ENCODE measurements around the gene TM9SF1.

TM9SF1 gene

GRCh38 chr14:24167469-24168114, 27.6 kb downstream of the TM9SF1 start:
- in situ Hi-C loops (cut with MboI; ENCODE audit: low sequenced_read_pairs, unreplicated experiment) = no loop called here
- DNase-seq (ENCODE audit: low spot score) = no peak
- TF ChIP-seq, protein P1, sequence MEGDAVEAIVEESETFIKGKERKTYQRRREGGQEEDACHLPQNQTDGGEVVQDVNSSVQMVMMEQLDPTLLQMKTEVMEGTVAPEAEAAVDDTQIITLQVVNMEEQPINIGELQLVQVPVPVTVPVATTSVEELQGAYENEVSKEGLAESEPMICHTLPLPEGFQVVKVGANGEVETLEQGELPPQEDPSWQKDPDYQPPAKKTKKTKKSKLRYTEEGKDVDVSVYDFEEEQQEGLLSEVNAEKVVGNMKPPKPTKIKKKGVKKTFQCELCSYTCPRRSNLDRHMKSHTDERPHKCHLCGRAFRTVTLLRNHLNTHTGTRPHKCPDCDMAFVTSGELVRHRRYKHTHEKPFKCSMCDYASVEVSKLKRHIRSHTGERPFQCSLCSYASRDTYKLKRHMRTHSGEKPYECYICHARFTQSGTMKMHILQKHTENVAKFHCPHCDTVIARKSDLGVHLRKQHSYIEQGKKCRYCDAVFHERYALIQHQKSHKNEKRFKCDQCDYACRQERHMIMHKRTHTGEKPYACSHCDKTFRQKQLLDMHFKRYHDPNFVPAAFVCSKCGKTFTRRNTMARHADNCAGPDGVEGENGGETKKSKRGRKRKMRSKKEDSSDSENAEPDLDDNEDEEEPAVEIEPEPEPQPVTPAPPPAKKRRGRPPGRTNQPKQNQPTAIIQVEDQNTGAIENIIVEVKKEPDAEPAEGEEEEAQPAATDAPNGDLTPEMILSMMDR (IDR thresholded peaks at IDR 0.05; ENCODE audit: borderline replicate concordance, control extremely low read depth, extremely low read depth, insufficient read depth, missing control alignments) = no peak

DNA sequence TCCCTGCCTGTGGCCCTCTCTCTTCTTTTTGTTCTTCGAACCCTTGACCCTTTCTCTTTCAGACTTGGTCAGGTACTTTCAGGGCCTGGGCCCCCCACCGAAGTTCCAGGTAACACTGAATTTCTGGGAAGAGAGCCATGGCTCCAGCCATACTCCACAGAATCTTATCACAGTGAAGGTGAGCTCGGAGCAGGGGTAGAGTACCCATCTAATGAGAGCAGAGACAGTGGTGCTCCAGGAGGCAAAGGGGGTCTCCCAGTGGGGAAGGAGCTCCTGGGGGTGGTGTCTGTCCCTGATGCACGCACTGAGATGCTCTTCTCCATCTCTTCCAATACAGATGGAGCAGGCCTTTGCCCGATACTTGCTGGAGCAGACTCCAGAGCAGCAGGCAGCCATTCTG, 29.5 kb downstream of the TM9SF1 start:
- in situ Hi-C loops (cut with MboI; ENCODE audit: low sequenced_read_pairs, unreplicated experiment) = no loop called here
- TF ChIP-seq, protein P1 (IDR thresholded peaks at IDR 0.05; ENCODE audit: borderline replicate concordance, control extremely low read depth, extremely low read depth, insufficient read depth, missing control alignments) = no peak
- DNase-seq (ENCODE audit: low spot score) = no peak

GRCh38 chr14:24164518-24164991, 30.7 kb downstream of the TM9SF1 start:
- TF ChIP-seq, protein P1 (IDR thresholded peaks at IDR 0.05; ENCODE audit: borderline replicate concordance, control extremely low read depth, extremely low read depth, insufficient read depth, missing control alignments) = no peak
- no peak for DNase-seq (ENCODE audit: low spot score)
- in situ Hi-C loops (cut with MboI; ENCODE audit: low sequenced_read_pairs, unreplicated experiment) = no loop called here

DNA sequence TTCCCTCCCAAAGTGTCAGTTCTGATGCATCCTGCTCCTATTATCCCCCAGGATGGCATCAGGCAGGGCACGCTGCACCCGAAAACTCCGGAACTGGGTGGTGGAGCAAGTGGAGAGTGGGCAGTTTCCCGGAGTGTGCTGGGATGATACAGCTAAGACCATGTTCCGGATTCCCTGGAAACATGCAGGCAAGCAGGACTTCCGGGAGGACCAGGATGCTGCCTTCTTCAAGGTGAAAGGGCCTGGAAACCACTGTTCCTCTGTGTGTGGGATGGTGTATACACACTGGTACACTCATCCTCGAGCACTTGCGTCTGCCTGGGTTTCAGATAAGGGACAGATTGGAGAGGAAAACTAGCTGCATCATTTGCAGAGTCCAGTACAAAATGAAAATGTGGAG, 33.1 kb downstream of the TM9SF1 start:
- TF ChIP-seq, protein P1 (IDR thresholded peaks at IDR 0.05; ENCODE audit: borderline replicate concordance, control extremely low read depth, extremely low read depth, insufficient read depth, missing control alignments) = no peak
- no peak for DNase-seq (ENCODE audit: low spot score)
- in situ Hi-C loops (cut with MboI; ENCODE audit: low sequenced_read_pairs, unreplicated experiment) = no loop called here

DNA sequence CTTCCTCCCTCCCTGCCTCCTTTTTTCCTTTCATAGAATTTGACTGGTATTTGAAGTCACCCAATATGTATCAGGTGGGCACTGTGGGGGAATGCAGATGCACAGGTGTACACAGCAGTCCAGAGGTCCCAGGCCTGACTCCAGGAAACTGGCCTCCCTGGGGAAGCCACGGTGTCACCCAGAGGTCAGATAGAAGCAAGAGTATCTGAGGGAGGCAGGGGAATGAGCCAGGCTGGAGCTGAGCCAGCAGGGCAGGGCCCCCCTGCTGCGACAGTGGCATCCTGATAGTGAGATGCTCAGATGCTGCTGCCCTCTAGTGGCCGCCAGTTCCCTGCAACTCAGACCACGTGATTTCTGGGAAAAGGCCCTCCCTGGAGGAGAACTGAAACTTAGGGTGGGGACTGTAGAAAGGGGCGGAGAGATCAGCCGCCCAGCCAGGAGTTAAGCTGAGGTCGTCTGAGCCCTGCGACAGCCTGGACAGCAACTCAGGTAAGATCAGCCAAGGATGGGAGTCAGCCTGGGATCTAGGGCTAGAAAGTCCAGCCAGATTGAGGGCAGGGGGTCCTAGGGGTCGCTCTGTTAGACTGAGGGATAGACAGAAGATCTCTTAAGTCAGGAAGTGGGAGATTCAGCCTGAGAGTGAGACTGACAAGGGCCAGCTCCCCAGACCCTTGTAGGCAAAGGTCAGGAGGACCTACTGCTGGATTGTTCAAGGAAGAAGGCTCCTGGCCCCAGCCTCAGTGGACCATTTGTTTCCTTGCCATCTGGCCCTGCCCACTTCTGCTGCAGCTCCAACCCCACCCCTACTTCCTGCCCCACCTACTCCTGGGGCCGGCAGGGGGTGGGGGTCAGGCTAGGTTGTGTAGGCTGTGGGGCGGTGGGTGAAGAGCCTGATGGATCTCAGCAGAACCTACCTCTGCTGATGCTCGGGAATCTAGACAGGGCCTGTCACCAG, 34.1 kb downstream of the TM9SF1 start, which contains the start of gene IRF9:
Gene IRF9 (plus strand): TSS at position 416 of the 955 bp plus-strand sequence. CDS start 880 bp downstream, outside the sequence.
- TF ChIP-seq, protein P1 (IDR thresholded peaks at IDR 0.05; ENCODE audit: borderline replicate concordance, control extremely low read depth, extremely low read depth, insufficient read depth, missing control alignments) = peak; percentile 80
- in situ Hi-C loops (cut with MboI; ENCODE audit: low sequenced_read_pairs, unreplicated experiment) = no loop called here
- DNase-seq (ENCODE audit: low spot score) = peak; percentile 95

DNA sequence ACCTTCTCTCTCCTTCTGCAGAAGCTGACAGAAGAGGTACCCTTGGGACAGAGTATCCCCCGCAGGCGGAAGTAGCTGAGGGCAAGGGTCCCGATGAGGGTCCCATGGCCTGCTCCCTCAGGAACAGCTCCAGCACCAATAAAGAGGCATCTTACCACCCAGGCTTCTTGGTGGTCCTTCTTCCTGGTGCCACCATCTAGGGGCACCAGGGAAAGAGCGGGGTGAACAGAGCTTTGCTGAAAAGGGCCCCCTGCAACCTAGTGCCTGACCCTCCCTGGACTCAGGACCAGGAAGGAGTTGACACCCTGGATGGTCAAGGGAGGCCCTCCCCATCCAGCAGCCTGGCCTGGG, 34.8 kb downstream of the TM9SF1 start:
- no peak for DNase-seq (ENCODE audit: low spot score)
- TF ChIP-seq, protein P1 (IDR thresholded peaks at IDR 0.05; ENCODE audit: borderline replicate concordance, control extremely low read depth, extremely low read depth, insufficient read depth, missing control alignments) = no peak
- in situ Hi-C loops (cut with MboI; ENCODE audit: low sequenced_read_pairs, unreplicated experiment) = no loop called here
